Keratinocyte (primary cell): Measurements from ENCODE around the gene NPAS3. TPM values are rescaled to one million over a fixed set of nuclear protein-coding genes. Genes with fewer than 3 reads are reported as not detected.

Experiments used
- DNase-seq: peaks from one replicate; pipeline ENCODE4 v3.0.0-alpha.2; 2011; ENCODE audit warnings: low read depth, missing footprints, low spot score
- FAIRE-seq: peaks from 2 replicates; lab custom pipeline; 2011; peaks lifted over from hg19 to GRCh38; lab: Jason Lieb, UNC
- H2AFZ ChIP-seq: 2 replicates; pipeline ENCODE4 v1.6.0; 2012; ENCODE audit warnings: low read length, control low read depth, inconsistent platforms; ENCODE audit not compliant: control insufficient read depth
- H3K27ac ChIP-seq: 2 replicates; pipeline ENCODE4 v1.5.1; 2011; ENCODE audit warnings: low read length; ENCODE audit not compliant: control insufficient read depth, insufficient read depth
- H3K27me3 ChIP-seq: 3 replicates; pipeline ENCODE4 v1.6.0; 2011; ENCODE audit warnings: low read length; ENCODE audit not compliant: control insufficient read depth, insufficient read depth; ENCODE audit errors: extremely low read depth
- H3K36me3 ChIP-seq, 2 experiments: 2 replicates in 1 of 2; 3 replicates in 1 of 2; pipeline ENCODE4 v1.5.1; 2011; ENCODE audit warnings: low read length in 2 of 2, mild to moderate bottlenecking in 1 of 2; ENCODE audit not compliant: control insufficient read depth in 2 of 2, insufficient read depth in 2 of 2; ENCODE audit errors: extremely low read depth in 1 of 2
- H3K4me1 ChIP-seq: 3 replicates; pipeline ENCODE4 v1.5.1; 2011; ENCODE audit warnings: low read length; ENCODE audit not compliant: control insufficient read depth, insufficient read depth; ENCODE audit errors: extremely low read depth
- H3K4me2 ChIP-seq: 3 replicates; pipeline ENCODE4 v1.6.0; 2011; ENCODE audit warnings: low read depth, low read length; ENCODE audit not compliant: control insufficient read depth, insufficient read depth; ENCODE audit errors: extremely low read depth
- H3K4me3 ChIP-seq, 3 experiments: fragments of 200-600 bp in 1 of 3; sonication (generic) in 1 of 3; 2 replicates in 2 of 3; 3 replicates in 1 of 3; pipeline ENCODE4 v1.5.1; 2011 to 2016; ENCODE audit warnings: low read length in 3 of 3, mild to moderate bottlenecking in 3 of 3, control low read depth in 2 of 3, inconsistent platforms in 1 of 3, low read depth in 1 of 3, mixed read lengths in 1 of 3, mixed run types in 1 of 3, moderate library complexity in 1 of 3; ENCODE audit not compliant: control insufficient read depth in 2 of 3, insufficient read depth in 2 of 3; ENCODE audit errors: extremely low read depth in 1 of 3
- H3K79me2 ChIP-seq: 2 replicates; pipeline ENCODE4 v1.6.0; 2012; ENCODE audit warnings: low read length; ENCODE audit not compliant: control insufficient read depth, insufficient read depth
- H3K9ac ChIP-seq: 3 replicates; pipeline ENCODE4 v1.6.0; 2011; ENCODE audit warnings: low read length; ENCODE audit not compliant: control insufficient read depth, insufficient read depth; ENCODE audit errors: extremely low read depth
- H3K9me1 ChIP-seq: 3 replicates; pipeline ENCODE4 v1.6.0; 2011; ENCODE audit warnings: low read length; ENCODE audit not compliant: control insufficient read depth, insufficient read depth; ENCODE audit errors: extremely low read depth
- H3K9me3 ChIP-seq: 2 replicates; pipeline ENCODE4 v1.5.1; 2012; ENCODE audit warnings: low read depth, low read length; ENCODE audit not compliant: control insufficient read depth
- H4K20me1 ChIP-seq: 3 replicates; pipeline ENCODE4 v1.6.0; 2011; ENCODE audit warnings: low read length; ENCODE audit not compliant: control insufficient read depth, insufficient read depth; ENCODE audit errors: extremely low read depth
- EZH2 ChIP-seq: IDR thresholded peaks from one replicate; pipeline ENCODE4 v1.6.1; 2012; ENCODE audit warnings: inconsistent platforms, mild to moderate bottlenecking, low read length, moderate library complexity
- dilution Hi-C: fragments of 300-500 bp; cut with MboI; formaldehyde crosslinking; loops from one replicate; pipeline ENCODE4 v1.7.0; 2020; ENCODE audit warnings: low sequenced_read_pairs; ENCODE audit not compliant: extremely low pct_ligation_motif_present
- polyA plus RNA-seq, 5 experiments: library from polyadenylated mRNA; depleted of rRNA in 3 of 5; stranded (reverse) in 3 of 5; stranded (forward) in 1 of 5; unstranded in 1 of 5; fragments of >200 nt; gene quantifications; 1 replicate in 1 of 5; 2 replicates in 3 of 5; 3 replicates in 1 of 5; pipeline versions ENCODE4 v1.2.1 to v1.2.3, GENCODE V29; 2011 to 2012; ENCODE audit warnings: missing spikeins in 2 of 5, low read depth in 1 of 5, low replicate concordance in 1 of 5
- TF ChIP-seq, protein P1 (sequence below), 3 experiments: IDR thresholded peaks in 1 of 3; conservative IDR thresholded peaks in 1 of 3; optimal IDR thresholded peaks in 1 of 3; 2 replicates in 2 of 3; 3 replicates in 1 of 3; pipeline versions ENCODE3 to v1.5.1; 2011; ENCODE audit warnings: low read length in 3 of 3, mild to moderate bottlenecking in 3 of 3, moderate library complexity in 2 of 3, control low read depth in 1 of 3, inconsistent platforms in 1 of 3; ENCODE audit not compliant: insufficient read depth in 2 of 3; ENCODE audit errors: extremely low read depth in 1 of 3

Gene NPAS3
- polyA plus RNA-seq, 1 donor (not counting 4 experiments of a cell fraction or from before 2014, with no cell fraction given), result 0.07 TPM

- no peaks in the 10 kb centered on the region for H3K9me1 ChIP-seq
- no peak overlapping the region for H3K4me2 ChIP-seq
- H3K79me2 ChIP-seq, result no peaks in the 10 kb centered on the region
- dilution Hi-C loops, result no loop called here
- H4K20me1 ChIP-seq, result no peaks in the 10 kb centered on the region
- H3K9ac ChIP-seq, result no peak overlapping the region
- no peak overlapping the region for H3K4me3 ChIP-seq
- H3K9me3 ChIP-seq, result no peaks in the 10 kb centered on the region
- no peaks in the 10 kb centered on the region for H3K27me3 ChIP-seq
- H3K36me3 ChIP-seq, result no peaks in the 10 kb centered on the region
- H3K27ac ChIP-seq, result no peak overlapping the region
- TF ChIP-seq EZH2, result no peak
- TF ChIP-seq, protein P1, sequence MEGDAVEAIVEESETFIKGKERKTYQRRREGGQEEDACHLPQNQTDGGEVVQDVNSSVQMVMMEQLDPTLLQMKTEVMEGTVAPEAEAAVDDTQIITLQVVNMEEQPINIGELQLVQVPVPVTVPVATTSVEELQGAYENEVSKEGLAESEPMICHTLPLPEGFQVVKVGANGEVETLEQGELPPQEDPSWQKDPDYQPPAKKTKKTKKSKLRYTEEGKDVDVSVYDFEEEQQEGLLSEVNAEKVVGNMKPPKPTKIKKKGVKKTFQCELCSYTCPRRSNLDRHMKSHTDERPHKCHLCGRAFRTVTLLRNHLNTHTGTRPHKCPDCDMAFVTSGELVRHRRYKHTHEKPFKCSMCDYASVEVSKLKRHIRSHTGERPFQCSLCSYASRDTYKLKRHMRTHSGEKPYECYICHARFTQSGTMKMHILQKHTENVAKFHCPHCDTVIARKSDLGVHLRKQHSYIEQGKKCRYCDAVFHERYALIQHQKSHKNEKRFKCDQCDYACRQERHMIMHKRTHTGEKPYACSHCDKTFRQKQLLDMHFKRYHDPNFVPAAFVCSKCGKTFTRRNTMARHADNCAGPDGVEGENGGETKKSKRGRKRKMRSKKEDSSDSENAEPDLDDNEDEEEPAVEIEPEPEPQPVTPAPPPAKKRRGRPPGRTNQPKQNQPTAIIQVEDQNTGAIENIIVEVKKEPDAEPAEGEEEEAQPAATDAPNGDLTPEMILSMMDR (optimal IDR thresholded peaks at IDR 0.05 in 1 of 3, IDR thresholded peaks at IDR 0.05 in 1 of 3, conservative IDR thresholded peaks at IDR 0.05 in 1 of 3; ENCODE audit: extremely low read depth in 1 of 3, insufficient read depth in 2 of 3, low read length in 3 of 3), result no peak
- FAIRE-seq (no peak), DNase-seq (no peak)
- no peaks in the 10 kb centered on the region for H3K4me1 ChIP-seq
- no peak overlapping the region for H2AFZ ChIP-seq
These were observed 279.3 kb downstream of the NPAS3 start for GRCh38 chr14:33218026-33218425.

DNA sequence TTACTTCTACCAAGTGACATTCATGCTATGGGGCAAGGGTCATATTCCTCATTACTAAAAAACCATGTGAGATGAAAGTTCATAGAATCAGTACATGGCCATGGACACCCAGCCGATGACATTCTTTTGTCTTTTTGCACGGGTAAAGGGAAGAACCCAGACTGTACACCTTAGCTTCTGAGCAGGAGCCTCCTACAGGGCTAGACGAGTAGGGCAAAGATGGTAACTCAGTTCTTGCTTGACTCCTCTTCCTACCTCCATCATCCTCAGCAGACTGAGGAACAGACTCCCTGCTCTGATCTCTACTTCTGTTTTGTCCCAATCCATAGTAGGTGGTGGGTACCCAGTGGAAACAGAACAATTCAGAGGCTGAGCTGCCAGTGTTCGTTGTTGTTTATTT, 281.3 kb downstream of the NPAS3 start:
- TF ChIP-seq EZH2, result no peak
- TF ChIP-seq, protein P1 (optimal IDR thresholded peaks at IDR 0.05 in 1 of 3, IDR thresholded peaks at IDR 0.05 in 1 of 3, conservative IDR thresholded peaks at IDR 0.05 in 1 of 3; ENCODE audit: extremely low read depth in 1 of 3, insufficient read depth in 2 of 3, low read length in 3 of 3), result no peak
- Histone ChIP-seq H3K36me3 (no peaks in the 10 kb centered on the region), H3K4me2 (no peak overlapping the region), H2AFZ (no peak overlapping the region), H3K27ac (no peak overlapping the region), H3K9ac (no peak overlapping the region), H3K27me3 (no peaks in the 10 kb centered on the region), H4K20me1 (no peaks in the 10 kb centered on the region), H3K9me3 (no peaks in the 10 kb centered on the region), H3K9me1 (no peaks in the 10 kb centered on the region), H3K79me2 (no peaks in the 10 kb centered on the region), H3K4me3 (no peak overlapping the region), H3K4me1 (no peaks in the 10 kb centered on the region)
- dilution Hi-C loops, result no loop called here
- no peak for FAIRE-seq
- no peak for DNase-seq
